K562 (cell line): Measurements from ENCODE around the gene ADK. TPM values are rescaled to one million over a fixed set of nuclear protein-coding genes. Genes with fewer than 3 reads are reported as not detected.
A peak's percentile ranks its signal among the peaks of the same experiment; 100 is the strongest.

Experiments
- CC2D1A ChIP-seq: fragments of 450-650 bp; IDR thresholded peaks from 2 replicates; pipeline ENCODE4 v1.6.1; 2017; ENCODE audit warnings: mild to moderate bottlenecking
- CREB1 ChIP-seq, 2 experiments: sonication (generic) in 1 of 2; formaldehyde crosslinking in 1 of 2; IDR thresholded peaks; 2 replicates each; pipeline versions ENCODE4 v1.6.1 to v1.8.0; 2012 to 2022; ENCODE audit warnings: inconsistent platforms in 1 of 2, mild to moderate bottlenecking in 1 of 2, missing genetic modification reagents in 1 of 2, moderate library complexity in 1 of 2
- DMBX1 ChIP-seq: fragments of 250-450 bp; sonication (Bioruptor Pico); IDR thresholded peaks from 2 replicates; pipeline ENCODE4 v1.8.0; 2022; ENCODE audit warnings: inconsistent platforms, mild to moderate bottlenecking, moderate library complexity, borderline replicate concordance
- VEZF1 ChIP-seq: fragments of 200-800 bp; sonication (Bioruptor generic); IDR thresholded peaks from 2 replicates; pipeline ENCODE4 v1.6.1; 2017; ENCODE audit warnings: missing genetic modification characterization, missing compliant biosample characterization
- ZNF77 ChIP-seq: fragments of 250-450 bp; sonication (Bioruptor Pico); IDR thresholded peaks from 2 replicates; pipeline ENCODE4 v1.5.0; 2020
- polyA plus RNA-seq, 8 experiments: library from polyadenylated mRNA; depleted of rRNA in 4 of 8; stranded (reverse) in 5 of 8; unstranded in 3 of 8; fragments of >200 nt; fragmentation: Nextera tagmentation in 2 of 8; fragmentation: Illumina TruSeq in 1 of 8; extraction: Ambion mirVana in 2 of 8; extraction: Trizol in 1 of 8; gene quantifications; 2 replicates each; pipeline versions ENCODE4 v1.2.1 to v1.2.3, GENCODE V29; 2011 to 2014; ENCODE audit warnings: inconsistent platforms in 1 of 8, missing spikeins in 1 of 8
- total RNA-seq, 7 experiments: library from RNA; depleted of rRNA in 6 of 7; stranded (reverse); fragments of >200 nt in 6 of 7; fragmentation: Illumina TruSeq in 2 of 7; extraction: Trizol in 2 of 7; gene quantifications; 2 replicates each; pipeline versions ENCODE4 v1.2.1 to v1.2.3, GENCODE V29; 2011 to 2021; ENCODE audit warnings: low replicate concordance in 1 of 7
- TF ChIP-seq, protein P1 (sequence below): sonication (generic); formaldehyde crosslinking; IDR thresholded peaks from 2 replicates; pipeline ENCODE4 v1.8.0; 2022; ENCODE audit warnings: mild to moderate bottlenecking, missing genetic modification reagents

ADK gene
- total and polyA plus RNA-seq, 9 of the 15 experiments (the other 6 are each of a cell fraction or from before 2014, with no cell fraction given) = 54.2 to 97.8 (median 73.6) TPM

- TF ChIP-seq, protein P1, sequence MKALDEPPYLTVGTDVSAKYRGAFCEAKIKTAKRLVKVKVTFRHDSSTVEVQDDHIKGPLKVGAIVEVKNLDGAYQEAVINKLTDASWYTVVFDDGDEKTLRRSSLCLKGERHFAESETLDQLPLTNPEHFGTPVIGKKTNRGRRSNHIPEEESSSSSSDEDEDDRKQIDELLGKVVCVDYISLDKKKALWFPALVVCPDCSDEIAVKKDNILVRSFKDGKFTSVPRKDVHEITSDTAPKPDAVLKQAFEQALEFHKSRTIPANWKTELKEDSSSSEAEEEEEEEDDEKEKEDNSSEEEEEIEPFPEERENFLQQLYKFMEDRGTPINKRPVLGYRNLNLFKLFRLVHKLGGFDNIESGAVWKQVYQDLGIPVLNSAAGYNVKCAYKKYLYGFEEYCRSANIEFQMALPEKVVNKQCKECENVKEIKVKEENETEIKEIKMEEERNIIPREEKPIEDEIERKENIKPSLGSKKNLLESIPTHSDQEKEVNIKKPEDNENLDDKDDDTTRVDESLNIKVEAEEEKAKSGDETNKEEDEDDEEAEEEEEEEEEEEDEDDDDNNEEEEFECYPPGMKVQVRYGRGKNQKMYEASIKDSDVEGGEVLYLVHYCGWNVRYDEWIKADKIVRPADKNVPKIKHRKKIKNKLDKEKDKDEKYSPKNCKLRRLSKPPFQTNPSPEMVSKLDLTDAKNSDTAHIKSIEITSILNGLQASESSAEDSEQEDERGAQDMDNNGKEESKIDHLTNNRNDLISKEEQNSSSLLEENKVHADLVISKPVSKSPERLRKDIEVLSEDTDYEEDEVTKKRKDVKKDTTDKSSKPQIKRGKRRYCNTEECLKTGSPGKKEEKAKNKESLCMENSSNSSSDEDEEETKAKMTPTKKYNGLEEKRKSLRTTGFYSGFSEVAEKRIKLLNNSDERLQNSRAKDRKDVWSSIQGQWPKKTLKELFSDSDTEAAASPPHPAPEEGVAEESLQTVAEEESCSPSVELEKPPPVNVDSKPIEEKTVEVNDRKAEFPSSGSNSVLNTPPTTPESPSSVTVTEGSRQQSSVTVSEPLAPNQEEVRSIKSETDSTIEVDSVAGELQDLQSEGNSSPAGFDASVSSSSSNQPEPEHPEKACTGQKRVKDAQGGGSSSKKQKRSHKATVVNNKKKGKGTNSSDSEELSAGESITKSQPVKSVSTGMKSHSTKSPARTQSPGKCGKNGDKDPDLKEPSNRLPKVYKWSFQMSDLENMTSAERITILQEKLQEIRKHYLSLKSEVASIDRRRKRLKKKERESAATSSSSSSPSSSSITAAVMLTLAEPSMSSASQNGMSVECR = no peak
- TF ChIP-seq ZNF77 (CRISPR knock-in tag) (no peak), CREB1 (IDR thresholded peaks at IDR 0.05) (no peak), CREB1 (CRISPR knock-in tag; IDR thresholded peaks at IDR 0.05) (no peak), CC2D1A (0 out of 2 replicates have a peak, but pooled peaks have one; percentile 22), VEZF1 (peak; percentile 38; the same call in 1 of the 2 replicates), DMBX1 (CRISPR knock-in tag) (no peak)
- TF ChIP-seq, all 486 proteins: peak for 12
Measured at GRCh38 chr10:74293686-74294371, 142.8 kb downstream of the ADK start (continued).
